GM10266 (cell line): ENCODE data around the gene PTPRD.

Source experiments
- DNase-seq: peaks from one replicate; pipeline ENCODE4 v3.0.0; 2012; ENCODE audit errors: extremely low spot score
- CTCF ChIP-seq: IDR thresholded peaks from 2 replicates; pipeline ENCODE4 v1.5.1; 2012; ENCODE audit warnings: mild to moderate bottlenecking, low read depth; ENCODE audit not compliant: control insufficient read depth, insufficient read depth; ENCODE audit errors: missing control alignments

Gene PTPRD

GRCh38 chr9:10112070-10112469, 500.7 kb downstream of the PTPRD start:
- no peak for DNase-seq
- TF ChIP-seq CTCF = no peak

- no peak for DNase-seq
- no peak for TF ChIP-seq CTCF
These were observed 504.0 kb downstream of the PTPRD start for GRCh38 chr9:10108815-10109214.

- no peak for TF ChIP-seq CTCF
- DNase-seq = no peak
These were observed 508.0 kb downstream of the PTPRD start for GRCh38 chr9:10104774-10105173.

- TF ChIP-seq CTCF = no peak
These were observed 517.6 kb downstream of the PTPRD start for GRCh38 chr9:10095208-10095607.

GRCh38 chr9:10094563-10094962, 518.2 kb downstream of the PTPRD start:
- DNase-seq = no peak
- no peak for TF ChIP-seq CTCF

More at GRCh38 chr9:10095208-10095607, 517.6 kb downstream of the PTPRD start:
- no peak for DNase-seq

GRCh38 chr9:10080012-10080411, 532.8 kb downstream of the PTPRD start:
- DNase-seq = no peak
- TF ChIP-seq CTCF = no peak

- no peak for DNase-seq
- no peak for TF ChIP-seq CTCF
These were observed 533.4 kb downstream of the PTPRD start for GRCh38 chr9:10079284-10079964.
